HepG2 (cell line): ENCODE data around the gene HTRA1. TPM values are rescaled to one million over a fixed set of nuclear protein-coding genes. Genes with fewer than 3 reads are reported as not detected.

ENCODE experiments used
- ATAC-seq: fragments of 200-7000 bp; cut with Tn5 transposase; 3 replicates; pipeline ENCODE4 v1.9.1; 2020; ENCODE audit warnings: mild to moderate bottlenecking, moderate library complexity
- BruUV-seq: library from RNA; stranded (reverse); fragments of 400-500 nt; replicated peaks from 2 replicates; lab custom pipeline; 2021; lab: Mats Ljungman, UMichigan
- CTCF ChIA-PET: fragments of 300-600 bp; formaldehyde crosslinking; extraction: SDS; loops from one replicate; lab custom pipeline; 2021; ENCODE audit warnings: low total read pairs, inconsistent platforms, low intra/inter-chr PET ratio; lab: Yijun Ruan, JAX
- POLR2A ChIA-PET: fragments of 350-600 bp; sonication (Branson Sonifier 250); formaldehyde crosslinking; loops from one replicate; lab custom pipeline; 2020; ENCODE audit warnings: antibody characterized with exemption, inconsistent platforms; lab: Yijun Ruan, JAX
- DNase-seq: peaks from one replicate; pipeline ENCODE4 v3.0.0-alpha.2; 2015; ENCODE audit warnings: low spot score
- FAIRE-seq: peaks from 3 replicates; lab custom pipeline; 2011; peaks lifted over from hg19 to GRCh38; lab: Jason Lieb, UNC
- H2AFZ ChIP-seq: one replicate; pipeline ENCODE4 v1.6.1; 2011; ENCODE audit warnings: low read length, inconsistent platforms
- H3K27ac ChIP-seq: fragments of 300-600 bp; 3 replicates; pipeline ENCODE4 v1.8.0; 2011; ENCODE audit warnings: mixed run types, mild to moderate bottlenecking, mixed read lengths, low read length, inconsistent platforms; ENCODE audit not compliant: insufficient read depth; ENCODE audit errors: extremely low read length
- H3K27me3 ChIP-seq, 2 experiments: fragments of 200-600 bp in 1 of 2; 2 replicates in 1 of 2; 3 replicates in 1 of 2; pipeline versions ENCODE4 v1.6.0 to v1.8.0; 2011; ENCODE audit warnings: low read length in 2 of 2, mild to moderate bottlenecking in 2 of 2, moderate library complexity in 2 of 2, inconsistent platforms in 1 of 2; ENCODE audit not compliant: insufficient read depth in 2 of 2, control insufficient read depth in 1 of 2
- H3K36me3 ChIP-seq, 2 experiments: fragments of 200-600 bp in 1 of 2; replicated peaks in 1 of 2; 2 replicates in 1 of 2; 3 replicates in 1 of 2; pipeline versions ENCODE4 v1.5.1 to v1.8.0; 2011; ENCODE audit warnings: low read length in 2 of 2, inconsistent platforms in 1 of 2; ENCODE audit not compliant: insufficient read depth in 2 of 2, control insufficient read depth in 1 of 2
- H3K4me1 ChIP-seq: 2 replicates; pipeline ENCODE4 v1.5.1; 2012; ENCODE audit warnings: low read length, inconsistent platforms; ENCODE audit not compliant: insufficient read depth
- H3K4me2 ChIP-seq: 2 replicates; pipeline ENCODE4 v1.6.0; 2011; ENCODE audit warnings: low read depth, low read length, inconsistent platforms
- H3K4me3 ChIP-seq, 3 experiments: fragments of 200-600 bp in 1 of 3; sonication (generic), shearing (Covaris generic) in 1 of 3; replicated peaks in 1 of 3; 2 replicates each; pipeline ENCODE4 v1.5.1; 2011 to 2016; ENCODE audit warnings: low read length in 3 of 3, inconsistent platforms in 2 of 3, low read depth in 2 of 3, mild to moderate bottlenecking in 2 of 3, control low read depth in 1 of 3, mixed read lengths in 1 of 3; ENCODE audit not compliant: insufficient read depth in 1 of 3
- H3K79me2 ChIP-seq: one replicate; pipeline ENCODE4 v1.6.1; 2011; ENCODE audit warnings: low read length, inconsistent platforms; ENCODE audit not compliant: insufficient read depth
- H3K9ac ChIP-seq: 2 replicates; pipeline ENCODE4 v1.6.0; 2011; ENCODE audit warnings: mild to moderate bottlenecking, low read depth, low read length, inconsistent platforms; ENCODE audit not compliant: insufficient read depth
- H3K9me3 ChIP-seq: 2 replicates; pipeline ENCODE4 v1.5.1; 2012; ENCODE audit warnings: mild to moderate bottlenecking, low read length
- H4K20me1 ChIP-seq: 2 replicates; pipeline ENCODE4 v1.6.0; 2011; ENCODE audit warnings: inconsistent platforms, mild to moderate bottlenecking, low read length, moderate library complexity; ENCODE audit not compliant: insufficient read depth
- ARNT ChIP-seq: fragments of 450-650 bp; IDR thresholded peaks from 2 replicates; pipeline ENCODE4 v1.6.1; 2017
- GATAD1 ChIP-seq: IDR thresholded peaks from 2 replicates; pipeline ENCODE4 v1.6.1; 2016; ENCODE audit warnings: missing genetic modification reagents, missing compliant biosample characterization
- GPBP1L1 ChIP-seq: sonication (generic); formaldehyde crosslinking; IDR thresholded peaks from 2 replicates; pipeline ENCODE4 v1.5.0; 2020; ENCODE audit warnings: mild to moderate bottlenecking, missing genetic modification reagents
- HCFC1 ChIP-seq: fragments of 150-350 bp; IDR thresholded peaks from 2 replicates; pipeline ENCODE4 v1.6.1; 2014; ENCODE audit warnings: low read depth, low read length
- HNF4A ChIP-seq: sonication (generic); formaldehyde crosslinking; IDR thresholded peaks from 2 replicates; pipeline ENCODE4 v1.4.0; 2020; ENCODE audit warnings: missing genetic modification reagents
- MIER2 ChIP-seq: IDR thresholded peaks from 2 replicates; pipeline ENCODE4 v1.6.1; 2016; ENCODE audit warnings: missing biosample characterization, missing genetic modification reagents
- NFATC3 ChIP-seq: sonication (generic); formaldehyde crosslinking; IDR thresholded peaks from 2 replicates; pipeline ENCODE4 v1.5.1; 2020; ENCODE audit warnings: mild to moderate bottlenecking, missing genetic modification reagents
- ZBTB1 ChIP-seq: sonication (generic); formaldehyde crosslinking; IDR thresholded peaks from 2 replicates; pipeline ENCODE4 v1.4.0; 2020; ENCODE audit warnings: missing genetic modification reagents, borderline replicate concordance
- ZMYM2 ChIP-seq: sonication (generic); formaldehyde crosslinking; IDR thresholded peaks from 2 replicates; pipeline ENCODE4 v1.8.0; 2022; ENCODE audit warnings: mild to moderate bottlenecking, missing genetic modification reagents
- ZMYM3 ChIP-seq: sonication (generic); formaldehyde crosslinking; IDR thresholded peaks from 2 replicates; pipeline ENCODE4 v1.5.1; 2020; ENCODE audit warnings: mild to moderate bottlenecking, missing genetic modification reagents
- ZNF101 ChIP-seq: sonication (generic); formaldehyde crosslinking; IDR thresholded peaks from 2 replicates; pipeline ENCODE4 v1.4.0; 2020; ENCODE audit warnings: mild to moderate bottlenecking, low read depth, missing genetic modification reagents, borderline replicate concordance
- ZNF567 ChIP-seq: sonication (generic); formaldehyde crosslinking; IDR thresholded peaks from 2 replicates; pipeline ENCODE4 v1.8.1; 2023; ENCODE audit warnings: mild to moderate bottlenecking, missing genetic modification reagents, borderline replicate concordance
- ZNF569 ChIP-seq: sonication (generic); formaldehyde crosslinking; IDR thresholded peaks from 2 replicates; pipeline ENCODE4 v1.5.0; 2020; ENCODE audit warnings: mild to moderate bottlenecking, missing genetic modification reagents, moderate library complexity, borderline replicate concordance
- ZNF629 ChIP-seq: sonication (generic); formaldehyde crosslinking; conservative IDR thresholded peaks from 2 replicates; pipeline ENCODE4 v1.5.0; 2020; ENCODE audit warnings: missing genetic modification reagents
- WGBS: methylation state at CpG from one replicate; pipeline ENCODE4 v1.1.6; 2017; ENCODE audit warnings: low lambda C conversion rate; 5-methylcytosine and 5-hydroxymethylcytosine counted together
- in situ Hi-C: cut with HindIII; loops from 2 replicates; pipeline ENCODE4 v1.10.0; 2017; ENCODE audit warnings: low pct_unique_long_range_greater_than_20kb; ENCODE audit not compliant: extremely low pct_ligation_motif_present
- intact Hi-C: fragments of 100-400 bp; cut with micrococcal nuclease; formaldehyde crosslinking; loops from one replicate; pipeline ENCODE4 v1.10.0; 2022; ENCODE audit not compliant: unreplicated experiment
- polyA plus RNA-seq, 8 experiments: library from polyadenylated mRNA; depleted of rRNA in 3 of 8; stranded (reverse) in 7 of 8; unstranded in 1 of 8; fragments of >200 nt; fragmentation: Illumina TruSeq in 4 of 8; extraction: Trizol in 4 of 8; gene quantifications; 2 replicates each; pipeline versions ENCODE4 v1.2.1 to v1.2.3, GENCODE V29; 2011 to 2016; ENCODE audit warnings: low read depth in 4 of 8, missing spikeins in 1 of 8, mixed read lengths in 1 of 8; ENCODE audit not compliant: insufficient read depth in 1 of 8
- total RNA-seq, 5 experiments: library from RNA; depleted of rRNA; stranded (reverse); fragments of >200 nt; fragmentation: Illumina TruSeq; extraction: Trizol; gene quantifications; 2 replicates each; pipeline ENCODE4 v1.2.3, GENCODE V29; 2016; ENCODE audit warnings: low read depth in 1 of 5

Gene HTRA1
- total and polyA plus RNA-seq, 2 of the 13 experiments (the other 11 are each of a cell fraction or from before 2014, with no cell fraction given) = 0.11 to 0.40 TPM

- H4K20me1 ChIP-seq = no peaks in the 10 kb centered on the region
- H3K36me3 ChIP-seq = no peaks in the 10 kb centered on the region
- no peaks in the 10 kb centered on the region for H3K79me2 ChIP-seq
- intact Hi-C loops (no loop called here), in situ Hi-C loops (no loop called here)
- H3K4me3 ChIP-seq = no peak overlapping the region
- H3K4me2 ChIP-seq = no peak overlapping the region
- 15% methylated on average over 6 of the region's 6 CpGs for WGBS
- H3K9ac ChIP-seq = no peak overlapping the region
- no peak overlapping the region for H3K27ac ChIP-seq
- no peak for ATAC-seq
- no peak for FAIRE-seq
- no peaks in the 10 kb centered on the region for H3K9me3 ChIP-seq
- CTCF ChIA-PET = no interaction called here
- no peaks in the 10 kb centered on the region for H3K4me1 ChIP-seq
- no peak overlapping the region for H2AFZ ChIP-seq
- POLR2A ChIA-PET = no interaction called here
- DNase-seq = no peak
- no TSS peak for BruUV-seq
- TF ChIP-seq ZBTB1 (CRISPR knock-in tag) (no peak), HNF4A (CRISPR knock-in tag) (no peak), ZNF101 (CRISPR knock-in tag) (no peak), HCFC1 (no peak), ARNT (no peak), ZMYM3 (CRISPR knock-in tag) (no peak), ZNF569 (CRISPR knock-in tag) (no peak), GATAD1 (CRISPR knock-in tag) (no peak), ZMYM2 (CRISPR knock-in tag) (no peak), ZNF629 (CRISPR knock-in tag) (no peak), ZNF567 (no peak), NFATC3 (CRISPR knock-in tag) (no peak), MIER2 (no peak), GPBP1L1 (CRISPR knock-in tag) (no peak)
- peaks cover 0 to 24% of the 10 kb centered on the region in 2 experiments; a peak in 4 of 5 replicates for H3K27me3 ChIP-seq
Measured at GRCh38 chr10:122500726-122501125, 39.4 kb downstream of the HTRA1 start.
